Measurements from ENCODE around the gene DDX17. TPM values are rescaled to one million over a fixed set of nuclear protein-coding genes. Genes with fewer than 3 reads are reported as not detected.

Gene DDX17
- total and polyA plus RNA-seq, 9 donors: 215 to 602 (median 487) TPM

DNA sequence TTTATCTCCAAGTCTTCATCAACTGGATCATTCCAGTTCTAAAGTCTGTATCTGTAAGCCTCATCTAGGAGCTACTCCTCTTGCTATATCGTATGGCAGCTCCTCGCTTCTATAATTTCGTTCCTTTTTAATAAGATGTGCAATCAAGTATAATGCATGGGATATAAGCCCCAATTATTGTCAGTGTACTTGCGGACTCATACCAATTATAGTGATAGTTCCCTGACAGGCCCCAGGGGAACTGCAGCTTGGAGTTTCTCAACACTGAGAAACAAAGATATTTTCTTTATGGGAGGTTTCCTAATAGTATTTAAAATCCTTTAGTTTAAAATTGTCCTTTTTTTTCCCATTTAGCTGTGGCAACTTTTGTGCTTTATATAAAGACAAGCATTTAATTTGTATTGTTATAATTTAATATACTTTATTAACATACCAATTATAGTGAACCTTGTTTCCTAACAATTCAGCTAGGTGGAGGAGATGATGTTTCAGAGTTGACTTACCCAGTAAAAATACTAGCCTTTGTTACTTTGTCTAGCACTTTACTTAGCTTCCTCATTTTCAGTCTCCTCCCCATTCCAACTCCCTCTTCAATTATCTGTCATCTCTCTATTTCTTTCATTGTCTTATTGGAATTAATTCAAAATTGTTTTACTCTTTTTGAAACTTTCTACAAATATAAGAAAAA, 25.3 kb upstream of the DDX17 start:
- DNase-seq: no peak
- Histone ChIP-seq H3K9me3 (no peaks in the 10 kb centered on the region), H3K27me3 (no peaks in the 10 kb centered on the region), H3K4me1 (ENCODE audit: insufficient read depth) (no peaks in the 10 kb centered on the region), H3K4me3 (no peak overlapping the region), H3K36me3 (no peaks in the 10 kb centered on the region), H3K27ac (no peak overlapping the region)
- intact Hi-C loops (cut with DNase I): no loop called here
- WGBS, 3 donors: 92 to 95% (median 93%) methylated on average over 4 of the region's 4 CpGs
- TF ChIP-seq EP300 (IDR thresholded peaks at IDR 0.05): no peak

DNA sequence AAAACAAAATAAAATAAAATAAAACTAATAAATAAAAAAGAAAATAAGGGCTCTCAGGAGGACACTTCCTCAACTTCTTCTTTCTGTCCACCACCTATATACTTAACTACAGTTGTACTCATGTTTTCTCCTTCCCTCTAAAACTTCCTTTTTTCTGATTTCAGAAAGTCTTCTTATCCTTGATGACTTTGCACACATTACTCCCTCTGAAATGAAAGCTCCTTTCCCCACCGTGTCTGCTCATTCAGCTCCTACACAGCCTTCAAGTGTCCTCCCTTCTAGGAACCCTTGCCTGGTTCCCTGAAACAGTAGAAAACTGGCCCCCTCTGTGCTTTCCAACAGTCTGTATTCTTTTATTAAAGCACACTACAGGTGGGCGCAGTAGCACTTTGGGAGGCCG, 18.3 kb upstream of the DDX17 start:
- Histone ChIP-seq H3K9me3 (no peaks in the 10 kb centered on the region), H3K27ac (no peak overlapping the region), H3K27me3 (no peaks in the 10 kb centered on the region), H3K36me3 (no peaks in the 10 kb centered on the region), H3K4me3 (no peak overlapping the region), H3K4me1 (ENCODE audit: insufficient read depth) (no peaks in the 10 kb centered on the region)
- intact Hi-C loops (cut with DNase I): no loop called here
- 78 to 81% (median 80%) methylated on average over 3 of the region's 3 CpGs for WGBS, 3 donors
- no peak for DNase-seq
- TF ChIP-seq POLR2A (IDR thresholded peaks at IDR 0.05) (no peak), EP300 (IDR thresholded peaks at IDR 0.05) (no peak)

DNA sequence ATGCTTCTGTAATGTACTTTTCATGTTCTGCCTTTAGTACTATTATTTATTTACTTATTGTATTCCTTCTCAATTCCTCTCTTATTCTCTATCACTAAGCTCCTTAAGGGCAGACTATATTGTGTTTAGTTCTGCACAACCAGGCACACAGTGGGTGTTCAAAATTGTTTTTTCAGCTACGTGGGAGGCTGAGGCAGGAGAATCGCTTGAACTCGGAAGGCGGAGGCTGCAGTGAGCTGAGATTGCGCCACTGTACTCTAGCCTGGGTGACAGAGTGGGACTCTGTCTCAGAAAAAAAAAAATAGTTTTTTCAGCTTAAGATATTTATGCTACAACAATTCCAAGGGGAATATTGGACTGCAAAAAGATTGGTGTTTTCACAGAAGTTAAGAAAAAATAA, 17.4 kb upstream of the DDX17 start:
- H3K36me3 ChIP-seq: no peaks in the 10 kb centered on the region
- WGBS, 3 donors: 89 to 91% (median 90%) methylated on average over 5 of the region's 5 CpGs
- no peak overlapping the region for H3K4me3 ChIP-seq
- no peak for DNase-seq
- H3K9me3 ChIP-seq: no peaks in the 10 kb centered on the region
- intact Hi-C loops (cut with DNase I): no loop called here
- no peaks in the 10 kb centered on the region for H3K4me1 ChIP-seq (ENCODE audit: insufficient read depth)
- TF ChIP-seq, protein P1, sequence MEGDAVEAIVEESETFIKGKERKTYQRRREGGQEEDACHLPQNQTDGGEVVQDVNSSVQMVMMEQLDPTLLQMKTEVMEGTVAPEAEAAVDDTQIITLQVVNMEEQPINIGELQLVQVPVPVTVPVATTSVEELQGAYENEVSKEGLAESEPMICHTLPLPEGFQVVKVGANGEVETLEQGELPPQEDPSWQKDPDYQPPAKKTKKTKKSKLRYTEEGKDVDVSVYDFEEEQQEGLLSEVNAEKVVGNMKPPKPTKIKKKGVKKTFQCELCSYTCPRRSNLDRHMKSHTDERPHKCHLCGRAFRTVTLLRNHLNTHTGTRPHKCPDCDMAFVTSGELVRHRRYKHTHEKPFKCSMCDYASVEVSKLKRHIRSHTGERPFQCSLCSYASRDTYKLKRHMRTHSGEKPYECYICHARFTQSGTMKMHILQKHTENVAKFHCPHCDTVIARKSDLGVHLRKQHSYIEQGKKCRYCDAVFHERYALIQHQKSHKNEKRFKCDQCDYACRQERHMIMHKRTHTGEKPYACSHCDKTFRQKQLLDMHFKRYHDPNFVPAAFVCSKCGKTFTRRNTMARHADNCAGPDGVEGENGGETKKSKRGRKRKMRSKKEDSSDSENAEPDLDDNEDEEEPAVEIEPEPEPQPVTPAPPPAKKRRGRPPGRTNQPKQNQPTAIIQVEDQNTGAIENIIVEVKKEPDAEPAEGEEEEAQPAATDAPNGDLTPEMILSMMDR (IDR thresholded peaks at IDR 0.05): no peak
- TF ChIP-seq POLR2A (IDR thresholded peaks at IDR 0.05) (no peak), EP300 (IDR thresholded peaks at IDR 0.05) (no peak)
- H3K27me3 ChIP-seq: no peaks in the 10 kb centered on the region
- no peak overlapping the region for H3K27ac ChIP-seq

DNA sequence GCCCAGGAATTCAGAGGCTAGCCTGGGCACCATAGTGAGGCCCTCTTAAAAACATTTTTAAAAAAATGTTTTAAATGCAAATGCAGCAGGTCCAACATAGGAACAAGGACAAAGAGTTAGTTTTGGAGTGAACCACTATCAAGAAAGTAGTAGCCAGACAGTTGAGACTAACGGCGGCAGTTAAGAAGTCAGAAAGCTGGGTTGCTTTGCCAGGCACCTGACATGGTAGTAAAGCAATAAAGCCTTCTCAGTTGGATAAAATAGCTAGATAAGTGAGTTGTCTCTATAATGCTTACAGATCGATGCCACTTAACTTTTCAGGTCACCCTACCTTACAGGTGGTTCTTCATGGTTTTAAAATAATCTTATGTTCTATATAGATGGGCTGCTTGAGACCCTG, 16.9 kb upstream of the DDX17 start:
- DNase-seq: no peak
- intact Hi-C loops (cut with DNase I): no loop called here
- no peaks in the 10 kb centered on the region for H3K27me3 ChIP-seq
- no peaks in the 10 kb centered on the region for H3K36me3 ChIP-seq
- H3K4me3 ChIP-seq: no peak overlapping the region
- H3K9me3 ChIP-seq: no peaks in the 10 kb centered on the region
- 87 to 89% (median 87%) methylated on average over 3 of the region's 3 CpGs for WGBS, 3 donors
- H3K27ac ChIP-seq: no peak overlapping the region
- H3K4me1 ChIP-seq (ENCODE audit: insufficient read depth): no peaks in the 10 kb centered on the region
- TF ChIP-seq EP300 (IDR thresholded peaks at IDR 0.05): no peak
- TF ChIP-seq POLR2A (IDR thresholded peaks at IDR 0.05): no peak
- TF ChIP-seq, protein P1 (IDR thresholded peaks at IDR 0.05): no peak

DNA sequence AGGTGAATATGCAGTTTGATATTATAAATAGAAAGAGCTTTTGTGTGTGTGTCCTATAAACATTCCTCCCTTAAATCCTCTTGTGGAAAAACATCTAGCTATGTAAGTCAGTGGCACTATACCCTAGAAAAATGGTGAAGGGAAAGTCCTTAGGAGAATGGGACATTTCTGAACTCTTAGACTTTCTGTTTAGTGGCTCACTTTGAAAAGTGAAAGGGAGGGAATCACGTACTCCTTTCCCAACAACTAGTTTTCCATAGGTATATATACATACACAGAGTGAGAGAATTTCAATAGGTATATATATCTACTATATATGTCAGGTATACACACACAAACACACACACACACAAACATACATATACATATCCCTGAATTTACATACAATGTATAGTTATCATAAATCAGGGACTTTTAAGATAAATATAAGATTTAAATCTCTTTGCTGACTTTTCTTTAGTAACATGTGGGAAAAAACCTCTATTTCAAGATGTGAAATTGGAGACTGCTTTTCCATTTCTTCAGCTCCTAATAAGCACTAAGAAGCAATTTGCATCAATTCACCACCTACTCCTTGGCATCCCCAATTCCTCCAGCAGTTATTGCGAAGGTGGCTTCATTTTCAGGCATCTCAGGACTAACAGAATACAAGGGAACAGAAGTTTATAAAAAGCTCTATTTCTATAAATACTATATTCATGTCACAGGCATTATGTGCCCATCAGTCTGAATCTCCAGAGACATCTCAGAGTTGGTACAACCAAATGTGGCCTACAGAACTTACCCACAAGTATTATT, 13.5 kb upstream of the DDX17 start:
- no peak for DNase-seq
- no peak for TF ChIP-seq EP300 (IDR thresholded peaks at IDR 0.05)
- no peak for TF ChIP-seq POLR2A (IDR thresholded peaks at IDR 0.05)
- TF ChIP-seq, protein P1 (IDR thresholded peaks at IDR 0.05): no peak
- Histone ChIP-seq H3K27me3 (no peaks in the 10 kb centered on the region), H3K9me3 (no peaks in the 10 kb centered on the region), H3K4me3 (no peak overlapping the region), H3K27ac (no peak overlapping the region), H3K4me1 (ENCODE audit: insufficient read depth) (no peaks in the 10 kb centered on the region), H3K36me3 (no peaks in the 10 kb centered on the region)
- WGBS, 3 donors: 95 to 98% (median 97%) methylated on average over 2 of the region's 2 CpGs
- intact Hi-C loops (cut with DNase I): no loop called here
